Psoas muscle (tissue), 8 donors: Measurements from ENCODE around the gene DNAAF9. TPM values are rescaled to one million over a fixed set of nuclear protein-coding genes. Genes with fewer than 3 reads are reported as not detected.

Source experiments
- ATAC-seq, 4 donors: fragments of 200-7000 bp; cut with Tn5 transposase; one replicate each; pipeline ENCODE4 v1.9.1; 2020; ENCODE audit warnings: moderate library complexity in 3 of 4, mild to moderate bottlenecking in 2 of 4
- DNase-seq, 2 donors: peaks; one replicate each; pipeline ENCODE4 v3.0.0-alpha.2; 2020
- H3K27ac ChIP-seq: fragments of 200-600 bp; one replicate; pipeline ENCODE4 v1.8.0; 2022
- H3K27me3 ChIP-seq, 3 donors: fragments of 200-600 bp in 1 of 3; one replicate each; pipeline versions ENCODE4 v1.6.1 to v1.8.0; 2013 to 2022; ENCODE audit warnings: low read length in 2 of 3, mild to moderate bottlenecking in 2 of 3, moderate library complexity in 1 of 3; ENCODE audit not compliant: insufficient read depth in 3 of 3
- H3K36me3 ChIP-seq, 2 donors: fragments of 200-600 bp in 1 of 2; one replicate each; pipeline versions ENCODE4 v1.6.1 to v1.8.0; 2013 to 2022; ENCODE audit warnings: low read depth in 1 of 2, mild to moderate bottlenecking in 1 of 2, moderate library complexity in 1 of 2; ENCODE audit not compliant: insufficient read depth in 1 of 2
- H3K4me1 ChIP-seq: fragments of 200-600 bp; one replicate; pipeline ENCODE4 v1.8.0; 2022
- H3K4me3 ChIP-seq: fragments of 200-600 bp; one replicate; pipeline ENCODE4 v1.8.0; 2022; ENCODE audit warnings: mild to moderate bottlenecking
- H3K9me3 ChIP-seq: fragments of 200-600 bp; one replicate; pipeline ENCODE4 v1.8.0; 2022
- WGBS, 3 donors: extraction: QIAGEN DNeasy Blood & Tissue Kit; methylation state at CpG; one replicate each; pipeline versions ENCODE4 v1.1.6 to v1.1.7; 2013; 5-methylcytosine and 5-hydroxymethylcytosine counted together
- intact Hi-C, 2 donors: fragments of 100-400 bp; cut with DNase I; formaldehyde crosslinking; loops; one replicate each; pipeline versions ENCODE4 v1.11.0 to v1.14.2; 2022
- polyA plus RNA-seq, 3 donors: library from polyadenylated mRNA; stranded (reverse); fragments of 200-250 nt; gene quantifications; one replicate each; pipeline ENCODE4 v1.2.3, GENCODE V29; 2013
- total RNA-seq, 4 donors: library from RNA; stranded (reverse); fragmentation: NEBNext Ultra II Directional in 2 of 4; extraction: Animal tissue kit (Norgen Biotek cat#: 25700) in 2 of 4; gene quantifications; one replicate each; pipeline versions ENCODE4 v1.2.1 to v1.2.4, GENCODE V29; 2021 to 2023
- TF ChIP-seq, protein P1 (sequence below): fragments of 200-600 bp; IDR thresholded peaks from one replicate; pipeline ENCODE4 v1.8.0; 2022; ENCODE audit warnings: antibody characterized with exemption
- donor health status: healthy with polysubstance abuse.
- donor health status: DM: no; HTN: no; CAD: no; lungs with moderate emphysema.
- donor health status: Bipolar disorder and iron deficiency.
- donor health status: healthy.
- donor health status: DM: yes; HTN: yes; CAD: no.
- donor health status: DM: no; HTN: no; CAD: no.
- donor health status: DM: no; HTN: no; CAD: no.
- donor health status: DM: yes; HTN: yes; CAD: no.

DNAAF9 gene
- total and polyA plus RNA-seq, 7 donors = 5.4 to 27.0 (median 17.2) TPM

DNA sequence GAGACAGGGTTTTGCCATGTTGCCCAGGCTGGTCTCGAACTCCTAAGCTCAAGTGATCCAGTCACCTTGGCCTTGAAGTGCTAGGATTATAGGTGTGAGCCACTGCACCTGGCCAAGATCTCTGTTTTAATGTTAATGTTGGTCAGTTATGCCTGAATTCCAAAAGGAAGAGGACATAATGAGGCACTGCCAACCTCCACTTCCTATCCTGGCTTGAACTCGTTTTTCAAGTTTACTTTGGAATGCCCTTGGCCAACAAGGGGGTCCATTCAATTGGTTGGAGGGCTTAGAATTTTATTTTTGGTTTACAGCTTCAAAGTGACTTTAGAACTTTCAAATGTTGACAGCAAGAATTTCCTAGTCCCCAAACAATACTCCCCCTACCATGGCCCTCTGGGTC, 29.8 kb downstream of the DNAAF9 start:
- TF ChIP-seq, protein P1, sequence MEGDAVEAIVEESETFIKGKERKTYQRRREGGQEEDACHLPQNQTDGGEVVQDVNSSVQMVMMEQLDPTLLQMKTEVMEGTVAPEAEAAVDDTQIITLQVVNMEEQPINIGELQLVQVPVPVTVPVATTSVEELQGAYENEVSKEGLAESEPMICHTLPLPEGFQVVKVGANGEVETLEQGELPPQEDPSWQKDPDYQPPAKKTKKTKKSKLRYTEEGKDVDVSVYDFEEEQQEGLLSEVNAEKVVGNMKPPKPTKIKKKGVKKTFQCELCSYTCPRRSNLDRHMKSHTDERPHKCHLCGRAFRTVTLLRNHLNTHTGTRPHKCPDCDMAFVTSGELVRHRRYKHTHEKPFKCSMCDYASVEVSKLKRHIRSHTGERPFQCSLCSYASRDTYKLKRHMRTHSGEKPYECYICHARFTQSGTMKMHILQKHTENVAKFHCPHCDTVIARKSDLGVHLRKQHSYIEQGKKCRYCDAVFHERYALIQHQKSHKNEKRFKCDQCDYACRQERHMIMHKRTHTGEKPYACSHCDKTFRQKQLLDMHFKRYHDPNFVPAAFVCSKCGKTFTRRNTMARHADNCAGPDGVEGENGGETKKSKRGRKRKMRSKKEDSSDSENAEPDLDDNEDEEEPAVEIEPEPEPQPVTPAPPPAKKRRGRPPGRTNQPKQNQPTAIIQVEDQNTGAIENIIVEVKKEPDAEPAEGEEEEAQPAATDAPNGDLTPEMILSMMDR = no peak
- ATAC-seq = no peak
- H3K27me3 ChIP-seq = no peaks in the 10 kb centered on the region
- H3K4me3 ChIP-seq = no peak overlapping the region
- 79 to 91% (median 88%) methylated on average over 2 of the region's 2 CpGs for WGBS, 3 donors
- no peaks in the 10 kb centered on the region for H3K9me3 ChIP-seq
- intact Hi-C loops = no loop called here
- no peak for DNase-seq
- no peaks in the 10 kb centered on the region for H3K4me1 ChIP-seq
- no peak overlapping the region for H3K27ac ChIP-seq
- peaks cover 3 to 56% of the 10 kb centered on the region in 2 donors for H3K36me3 ChIP-seq

DNA sequence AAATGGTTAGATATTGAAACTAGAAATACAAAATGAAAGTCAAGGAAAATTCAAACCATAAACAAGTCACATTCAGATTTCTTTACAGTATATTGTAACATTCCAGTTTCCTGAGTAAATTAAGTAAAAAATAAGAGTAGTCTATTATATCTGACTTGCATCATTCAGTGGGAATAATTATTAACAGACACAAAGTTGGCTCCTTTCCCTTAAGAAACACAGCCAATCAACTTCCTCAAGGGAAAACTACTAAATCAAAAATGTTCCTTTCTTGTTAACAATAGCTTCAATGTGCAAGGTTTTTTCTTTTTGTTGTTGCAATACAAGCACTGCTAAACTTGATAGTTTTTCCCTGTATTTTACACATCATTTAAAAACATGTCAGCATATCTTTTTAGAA, 33.2 kb downstream of the DNAAF9 start:
- no peaks in the 10 kb centered on the region for H3K27me3 ChIP-seq
- no peak overlapping the region for H3K4me3 ChIP-seq
- no peaks in the 10 kb centered on the region for H3K9me3 ChIP-seq
- peaks cover 3 to 66% of the 10 kb centered on the region in 2 donors for H3K36me3 ChIP-seq
- ATAC-seq (no peak), DNase-seq (no peak)
- intact Hi-C loops = no loop called here
- TF ChIP-seq, protein P1 = no peak
- H3K4me1 ChIP-seq = no peaks in the 10 kb centered on the region
- no peak overlapping the region for H3K27ac ChIP-seq

DNA sequence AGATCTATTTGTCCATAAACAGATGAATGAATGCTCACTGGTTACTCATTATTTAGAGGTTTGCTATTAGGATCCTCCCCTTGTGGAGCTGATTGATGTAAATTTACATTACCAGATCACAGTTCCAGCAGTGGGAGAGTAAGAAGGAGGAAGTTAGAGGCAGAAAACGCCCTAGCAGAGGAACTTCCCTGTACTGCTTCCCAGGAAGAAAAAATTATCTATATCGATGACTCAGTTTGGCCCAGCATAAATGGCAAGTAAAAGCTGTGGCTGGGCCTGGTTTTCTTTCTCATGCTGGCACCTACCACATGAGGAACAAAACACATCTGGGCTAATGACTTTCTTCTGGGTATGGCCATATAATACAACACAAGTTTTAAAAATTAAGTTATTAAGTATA, 35.7 kb downstream of the DNAAF9 start:
- Histone ChIP-seq H3K4me1 (no peaks in the 10 kb centered on the region), H3K4me3 (no peak overlapping the region), H3K27ac (no peak overlapping the region), H3K27me3 (no peaks in the 10 kb centered on the region), H3K36me3 (peaks cover 3 to 68% of the 10 kb centered on the region in 2 donors), H3K9me3 (no peaks in the 10 kb centered on the region)
- DNase-seq (no peak), ATAC-seq (no peak)
- intact Hi-C loops = no loop called here
- TF ChIP-seq, protein P1 = no peak
- 90 to 94% (median 93%) methylated on average over 2 of the region's 2 CpGs for WGBS, 3 donors

DNA sequence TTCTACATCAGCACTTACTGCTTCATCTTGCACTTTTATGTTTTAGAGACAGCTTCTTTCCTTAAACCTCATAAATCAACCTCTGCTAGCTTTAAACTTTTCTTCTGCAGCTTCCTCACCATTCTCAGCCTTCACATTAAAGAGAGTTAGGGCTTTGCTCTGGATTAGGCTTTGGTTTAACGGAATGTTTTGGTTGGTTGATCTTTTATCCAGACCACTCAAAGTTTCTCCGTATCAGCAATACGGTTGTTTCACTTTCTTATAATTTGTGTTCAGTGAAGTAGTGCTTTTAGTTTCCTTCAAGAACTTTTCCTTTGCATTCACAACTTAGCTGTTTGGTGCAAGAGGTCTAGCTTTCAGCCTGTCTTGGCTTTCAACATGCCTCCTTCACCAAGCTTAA, 40.4 kb downstream of the DNAAF9 start:
- Histone ChIP-seq H3K27ac (no peak overlapping the region), H3K36me3 (peaks cover 0 to 35% of the 10 kb centered on the region in 2 donors), H3K4me1 (no peaks in the 10 kb centered on the region), H3K9me3 (no peaks in the 10 kb centered on the region), H3K4me3 (no peak overlapping the region), H3K27me3 (no peaks in the 10 kb centered on the region)
- ATAC-seq (no peak), DNase-seq (no peak)
- intact Hi-C loops = no loop called here
- WGBS, 3 donors = 62 to 86% (median 63%) methylated on average over 3 of the region's 3 CpGs
- TF ChIP-seq, protein P1 = no peak

DNA sequence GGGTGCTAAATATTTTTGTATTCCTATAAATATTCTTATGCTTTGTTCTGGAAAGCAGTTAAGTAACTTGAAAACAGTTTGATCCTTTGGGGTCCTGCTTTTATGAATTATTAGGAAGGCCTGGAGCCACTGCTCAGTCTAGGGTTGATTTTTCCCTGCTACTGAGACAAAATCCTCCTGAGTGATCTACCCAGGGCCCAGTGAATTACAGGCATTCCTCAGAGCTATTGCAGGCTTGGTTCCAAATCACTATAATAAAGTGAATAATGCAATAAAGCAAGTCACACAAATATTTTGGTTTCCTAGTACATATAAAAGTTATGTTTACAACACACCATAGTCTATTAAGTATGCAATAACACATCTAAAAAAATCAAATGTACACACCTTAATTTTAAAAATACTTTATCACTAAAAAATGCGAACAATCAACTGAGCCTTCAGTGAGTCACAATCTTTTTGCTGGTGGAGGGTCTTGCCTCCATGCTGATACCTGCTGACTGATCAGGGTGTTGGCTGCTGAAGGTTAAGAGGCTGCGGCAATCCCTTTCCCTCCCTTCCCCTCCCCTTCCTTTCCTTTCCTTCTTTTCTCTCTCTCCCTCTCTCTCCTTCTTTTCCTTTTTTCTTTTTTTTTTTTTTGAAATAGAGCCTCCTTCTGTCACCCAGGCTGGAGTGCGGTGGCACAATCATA, 43.0 kb downstream of the DNAAF9 start:
- WGBS, 3 donors = 93 to 98% (median 98%) methylated on average over 3 of the region's 3 CpGs
- Histone ChIP-seq H3K9me3 (no peaks in the 10 kb centered on the region), H3K4me3 (no peak overlapping the region), H3K27me3 (no peaks in the 10 kb centered on the region), H3K36me3 (peaks cover 0 to 33% of the 10 kb centered on the region in 2 donors), H3K4me1 (no peaks in the 10 kb centered on the region), H3K27ac (no peak overlapping the region)
- no peak for DNase-seq
- intact Hi-C loops = no loop called here
- TF ChIP-seq, protein P1 = no peak
- no peak for ATAC-seq
